ENCODE data around the gene ZNHIT2. TPM values are rescaled to one million over a fixed set of nuclear protein-coding genes. Genes with fewer than 3 reads are reported as not detected.
A peak's percentile ranks its signal among the peaks of the same experiment; 100 is the strongest.

ZNHIT2 gene
- total RNA-seq, 2 experiments from 2014 or later = 11.5 to 12.7 TPM

- POLR2A ChIA-PET = interaction anchor here (1.3 kb wide), 1 partner anchor 12 kb away, joined by 10 read pairs; no protein-coding TSS in a partner anchor
- Mint-ChIP-seq H3K36me3 (ENCODE audit: low read depth) (no peaks in the 10 kb centered on the region), H3K4me1 (ENCODE audit: low read depth) (no peaks in the 10 kb centered on the region), H3K27me3 (no peaks in the 10 kb centered on the region), H3K27ac (no peak overlapping the region), H3K9me3 (no peaks in the 10 kb centered on the region), H3K4me3 (no peak overlapping the region)
- no peak for TF ChIP-seq CTCF (IDR thresholded peaks at IDR 0.05)
- CTCF ChIA-PET = interaction anchor here (0.9 to 1.5 kb wide), 3 partner anchors 11 to 168 kb away, joined by 3 to 4 read pairs (median 4); partner anchors contain the start of gene CDC42EP2
- intact Hi-C loops (cut with micrococcal nuclease) = no loop called here
- DNase-seq (no peak), ATAC-seq (no peak)
These were observed 30.0 kb upstream of the ZNHIT2 start for GRCh38 chr11:65147352-65148075.

- Mint-ChIP-seq H3K36me3 (ENCODE audit: low read depth) (no peaks in the 10 kb centered on the region), H3K4me3 (no peak overlapping the region), H3K27me3 (no peaks in the 10 kb centered on the region), H3K4me1 (ENCODE audit: low read depth) (peaks cover 5% of the 10 kb centered on the region), H3K27ac (no peak overlapping the region), H3K9me3 (no peaks in the 10 kb centered on the region)
- DNase-seq (no peak), ATAC-seq (no peak)
- intact Hi-C loops (cut with micrococcal nuclease) = no loop called here
- TF ChIP-seq CTCF (IDR thresholded peaks at IDR 0.05) = no peak
- ChIA-PET POLR2A (interaction anchor here (0.6 kb wide), 1 partner anchor 307 kb away, joined by 3 read pairs; no protein-coding TSS in a partner anchor), CTCF (no interaction called here)
These were observed 24.5 kb upstream of the ZNHIT2 start for GRCh38 chr11:65141896-65142494.

- no peak for ATAC-seq
These were observed 19.1 kb upstream of the ZNHIT2 start for GRCh38 chr11:65136515-65137096.

GRCh38 chr11:65135633-65136145 is 18.2 kb upstream of the ZNHIT2 start:
- ChIA-PET CTCF (interaction anchor here (0.6 to 3.4 kb wide), 11 partner anchors 11 to 391 kb away, joined by 3 to 30 read pairs (median 6); partner anchors contain the start of genes CAPN1, FAU, MRPL49 and RASGRP2), POLR2A (interaction anchor here (0.7 to 7.8 kb wide), 21 partner anchors 9 to 277 kb away, joined by 3 to 77 read pairs (median 4); partner anchors contain the start of genes ARL2, CAPN1, CDCA5 and FAU)
- Mint-ChIP-seq H3K4me1 (ENCODE audit: low read depth) (peaks cover 33% of the 10 kb centered on the region), H3K4me3 (peak overlapping the region; percentile 100), H3K27ac (peak overlapping the region; percentile 100), H3K36me3 (ENCODE audit: low read depth) (peaks cover 12% of the 10 kb centered on the region), H3K9me3 (no peaks in the 10 kb centered on the region), H3K27me3 (no peaks in the 10 kb centered on the region)
- ATAC-seq (no peak), DNase-seq (no peak)
- TF ChIP-seq CTCF (IDR thresholded peaks at IDR 0.05) = no peak
- intact Hi-C loops (cut with micrococcal nuclease) = no loop called here

More at GRCh38 chr11:65136515-65137096, 19.1 kb upstream of the ZNHIT2 start:
- intact Hi-C loops (cut with micrococcal nuclease) = no loop called here
- no peaks in the 10 kb centered on the region for H3K27me3 Mint-ChIP-seq
- no peaks in the 10 kb centered on the region for H3K9me3 Mint-ChIP-seq
- POLR2A ChIA-PET = interaction anchor here (0.8 to 7.8 kb wide), 9 partner anchors 9 to 45 kb away, joined by 4 to 77 read pairs (median 10); partner anchors contain the start of genes CAPN1, FAU, MRPL49 and VPS51
- DNase-seq = no peak
- H3K27ac Mint-ChIP-seq = peak overlapping the region; percentile 87
- peaks cover 7% of the 10 kb centered on the region for H3K36me3 Mint-ChIP-seq (ENCODE audit: low read depth)
- H3K4me3 Mint-ChIP-seq = peak overlapping the region; percentile 100
- no peak for TF ChIP-seq CTCF (IDR thresholded peaks at IDR 0.05)
- CTCF ChIA-PET = interaction anchor here (0.7 to 3.4 kb wide), 5 partner anchors 11 to 193 kb away, joined by 3 to 30 read pairs (median 4); partner anchors contain the start of genes CAPN1, TM7SF2 and ZNHIT2
- H3K4me1 Mint-ChIP-seq (ENCODE audit: low read depth) = peaks cover 31% of the 10 kb centered on the region
